Measurements from ENCODE around the gene TMEM63B.

TMEM63B gene

GRCh38 chr6:44107017-44107416 is 20.3 kb upstream of the TMEM63B start:
- H3K9me3 ChIP-seq (ENCODE audit: control insufficient read depth in 1 of 2, low read length in 2 of 2): no peaks in the 10 kb centered on the region
- no peak overlapping the region for H3K4me3 ChIP-seq (ENCODE audit: low read depth in 1 of 2, low read length in 2 of 2)
- peaks cover 7 to 62% of the 10 kb centered on the region in 2 donors for H3K36me3 ChIP-seq (ENCODE audit: control insufficient read depth in 1 of 2, insufficient read depth in 2 of 2, low read length in 2 of 2)
- peaks cover 17 to 19% of the 10 kb centered on the region in 2 donors for H3K4me1 ChIP-seq (ENCODE audit: control insufficient read depth in 1 of 2, insufficient read depth in 2 of 2, low read length in 2 of 2)
- H3K27me3 ChIP-seq (ENCODE audit: control insufficient read depth in 1 of 2, insufficient read depth in 2 of 2, low read length in 2 of 2): no peaks in the 10 kb centered on the region
- H3K9ac ChIP-seq (ENCODE audit: low read depth in 1 of 2, low read length in 2 of 2): no peak overlapping the region
- H3K27ac ChIP-seq (ENCODE audit: low read depth, low read length): no peak overlapping the region

GRCh38 chr6:44108471-44108870 is 18.9 kb upstream of the TMEM63B start:
- peaks cover 12 to 68% of the 10 kb centered on the region in 2 donors for H3K36me3 ChIP-seq (ENCODE audit: control insufficient read depth in 1 of 2, insufficient read depth in 2 of 2, low read length in 2 of 2)
- no peaks in the 10 kb centered on the region for H3K27me3 ChIP-seq (ENCODE audit: control insufficient read depth in 1 of 2, insufficient read depth in 2 of 2, low read length in 2 of 2)
- H3K9me3 ChIP-seq (ENCODE audit: control insufficient read depth in 1 of 2, low read length in 2 of 2): no peaks in the 10 kb centered on the region
- no peak overlapping the region for H3K4me3 ChIP-seq (ENCODE audit: low read depth in 1 of 2, low read length in 2 of 2)
- H3K4me1 ChIP-seq (ENCODE audit: control insufficient read depth in 1 of 2, insufficient read depth in 2 of 2, low read length in 2 of 2): peaks cover 23 to 25% of the 10 kb centered on the region in 2 donors
- no peak overlapping the region for H3K9ac ChIP-seq (ENCODE audit: low read depth in 1 of 2, low read length in 2 of 2)
- H3K27ac ChIP-seq (ENCODE audit: low read depth, low read length): no peak overlapping the region

GRCh38 chr6:44109212-44109611 is 18.1 kb upstream of the TMEM63B start:
- no peak overlapping the region for H3K4me3 ChIP-seq (ENCODE audit: low read depth in 1 of 2, low read length in 2 of 2)
- H3K27me3 ChIP-seq (ENCODE audit: control insufficient read depth in 1 of 2, insufficient read depth in 2 of 2, low read length in 2 of 2): no peaks in the 10 kb centered on the region
- no peaks in the 10 kb centered on the region for H3K9me3 ChIP-seq (ENCODE audit: control insufficient read depth in 1 of 2, low read length in 2 of 2)
- H3K27ac ChIP-seq (ENCODE audit: low read depth, low read length): no peak overlapping the region
- peaks cover 14 to 67% of the 10 kb centered on the region in 2 donors for H3K36me3 ChIP-seq (ENCODE audit: control insufficient read depth in 1 of 2, insufficient read depth in 2 of 2, low read length in 2 of 2)
- H3K4me1 ChIP-seq (ENCODE audit: control insufficient read depth in 1 of 2, insufficient read depth in 2 of 2, low read length in 2 of 2): peaks cover 23 to 25% of the 10 kb centered on the region in 2 donors
- no peak overlapping the region for H3K9ac ChIP-seq (ENCODE audit: low read depth in 1 of 2, low read length in 2 of 2)

GRCh38 chr6:44110005-44110676 is 17.2 kb upstream of the TMEM63B start:
- no peak overlapping the region for H3K4me3 ChIP-seq (ENCODE audit: low read depth in 1 of 2, low read length in 2 of 2)
- no peak overlapping the region for H3K9ac ChIP-seq (ENCODE audit: low read depth in 1 of 2, low read length in 2 of 2)
- no peaks in the 10 kb centered on the region for H3K27me3 ChIP-seq (ENCODE audit: control insufficient read depth in 1 of 2, insufficient read depth in 2 of 2, low read length in 2 of 2)
- H3K9me3 ChIP-seq (ENCODE audit: control insufficient read depth in 1 of 2, low read length in 2 of 2): no peaks in the 10 kb centered on the region
- peaks cover 23 to 25% of the 10 kb centered on the region in 2 donors for H3K4me1 ChIP-seq (ENCODE audit: control insufficient read depth in 1 of 2, insufficient read depth in 2 of 2, low read length in 2 of 2)
- peaks cover 14 to 64% of the 10 kb centered on the region in 2 donors for H3K36me3 ChIP-seq (ENCODE audit: control insufficient read depth in 1 of 2, insufficient read depth in 2 of 2, low read length in 2 of 2)
- no peak overlapping the region for H3K27ac ChIP-seq (ENCODE audit: low read depth, low read length)

GRCh38 chr6:44110966-44111365 is 16.4 kb upstream of the TMEM63B start:
- Histone ChIP-seq H3K4me3 (ENCODE audit: low read depth in 1 of 2, low read length in 2 of 2) (no peak overlapping the region), H3K9me3 (ENCODE audit: control insufficient read depth in 1 of 2, low read length in 2 of 2) (no peaks in the 10 kb centered on the region), H3K4me1 (ENCODE audit: control insufficient read depth in 1 of 2, insufficient read depth in 2 of 2, low read length in 2 of 2) (peaks cover 25 to 27% of the 10 kb centered on the region in 2 donors), H3K36me3 (ENCODE audit: control insufficient read depth in 1 of 2, insufficient read depth in 2 of 2, low read length in 2 of 2) (peaks cover 18 to 64% of the 10 kb centered on the region in 2 donors), H3K27me3 (ENCODE audit: control insufficient read depth in 1 of 2, insufficient read depth in 2 of 2, low read length in 2 of 2) (no peaks in the 10 kb centered on the region), H3K9ac (ENCODE audit: low read depth in 1 of 2, low read length in 2 of 2) (no peak overlapping the region), H3K27ac (ENCODE audit: low read depth, low read length) (no peak overlapping the region)

GRCh38 chr6:44111434-44112417 is 15.6 kb upstream of the TMEM63B start:
- no peak overlapping the region for H3K27ac ChIP-seq (ENCODE audit: low read depth, low read length)
- no peaks in the 10 kb centered on the region for H3K9me3 ChIP-seq (ENCODE audit: control insufficient read depth in 1 of 2, low read length in 2 of 2)
- H3K4me1 ChIP-seq (ENCODE audit: control insufficient read depth in 1 of 2, insufficient read depth in 2 of 2, low read length in 2 of 2): peaks cover 29 to 33% of the 10 kb centered on the region in 2 donors
- no peak overlapping the region for H3K4me3 ChIP-seq (ENCODE audit: low read depth in 1 of 2, low read length in 2 of 2)
- no peak overlapping the region for H3K9ac ChIP-seq (ENCODE audit: low read depth in 1 of 2, low read length in 2 of 2)
- peaks cover 18 to 58% of the 10 kb centered on the region in 2 donors for H3K36me3 ChIP-seq (ENCODE audit: control insufficient read depth in 1 of 2, insufficient read depth in 2 of 2, low read length in 2 of 2)
- no peaks in the 10 kb centered on the region for H3K27me3 ChIP-seq (ENCODE audit: control insufficient read depth in 1 of 2, insufficient read depth in 2 of 2, low read length in 2 of 2)

GRCh38 chr6:44113414-44113813 is 13.9 kb upstream of the TMEM63B start:
- Histone ChIP-seq H3K4me3 (ENCODE audit: low read depth in 1 of 2, low read length in 2 of 2) (no peak overlapping the region), H3K27ac (ENCODE audit: low read depth, low read length) (no peak overlapping the region), H3K9ac (ENCODE audit: low read depth in 1 of 2, low read length in 2 of 2) (no peak overlapping the region), H3K4me1 (ENCODE audit: control insufficient read depth in 1 of 2, insufficient read depth in 2 of 2, low read length in 2 of 2) (peaks cover 38 to 47% of the 10 kb centered on the region in 2 donors), H3K36me3 (ENCODE audit: control insufficient read depth in 1 of 2, insufficient read depth in 2 of 2, low read length in 2 of 2) (peaks cover 18 to 46% of the 10 kb centered on the region in 2 donors), H3K9me3 (ENCODE audit: control insufficient read depth in 1 of 2, low read length in 2 of 2) (no peaks in the 10 kb centered on the region), H3K27me3 (ENCODE audit: control insufficient read depth in 1 of 2, insufficient read depth in 2 of 2, low read length in 2 of 2) (no peaks in the 10 kb centered on the region)

GRCh38 chr6:44115866-44116265 is 11.5 kb upstream of the TMEM63B start:
- Histone ChIP-seq H3K27ac (ENCODE audit: low read depth, low read length) (no peak overlapping the region), H3K36me3 (ENCODE audit: control insufficient read depth in 1 of 2, insufficient read depth in 2 of 2, low read length in 2 of 2) (peaks cover 18 to 28% of the 10 kb centered on the region in 2 donors), H3K9ac (ENCODE audit: low read depth in 1 of 2, low read length in 2 of 2) (no peak overlapping the region), H3K4me1 (ENCODE audit: control insufficient read depth in 1 of 2, insufficient read depth in 2 of 2, low read length in 2 of 2) (peaks cover 38 to 49% of the 10 kb centered on the region in 2 donors), H3K9me3 (ENCODE audit: control insufficient read depth in 1 of 2, low read length in 2 of 2) (no peaks in the 10 kb centered on the region), H3K4me3 (ENCODE audit: low read depth in 1 of 2, low read length in 2 of 2) (no peak overlapping the region), H3K27me3 (ENCODE audit: control insufficient read depth in 1 of 2, insufficient read depth in 2 of 2, low read length in 2 of 2) (no peaks in the 10 kb centered on the region)

GRCh38 chr6:44116641-44117382 is 10.5 kb upstream of the TMEM63B start:
- Histone ChIP-seq H3K4me3 (ENCODE audit: low read depth in 1 of 2, low read length in 2 of 2) (peak overlapping the region in 1 of 2 donors; percentile 17), H3K9me3 (ENCODE audit: control insufficient read depth in 1 of 2, low read length in 2 of 2) (no peaks in the 10 kb centered on the region), H3K27ac (ENCODE audit: low read depth, low read length) (no peak overlapping the region), H3K36me3 (ENCODE audit: control insufficient read depth in 1 of 2, insufficient read depth in 2 of 2, low read length in 2 of 2) (peaks cover 18 to 20% of the 10 kb centered on the region in 2 donors), H3K9ac (ENCODE audit: low read depth in 1 of 2, low read length in 2 of 2) (no peak overlapping the region), H3K27me3 (ENCODE audit: control insufficient read depth in 1 of 2, insufficient read depth in 2 of 2, low read length in 2 of 2) (no peaks in the 10 kb centered on the region), H3K4me1 (ENCODE audit: control insufficient read depth in 1 of 2, insufficient read depth in 2 of 2, low read length in 2 of 2) (peaks cover 31 to 40% of the 10 kb centered on the region in 2 donors)

All from duodenal mucosa (tissue), 2 donors.